ENCODE data around the gene FCHSD1. TPM values are rescaled to one million over a fixed set of nuclear protein-coding genes. Genes with fewer than 3 reads are reported as not detected.

The FCHSD1 gene
- total RNA-seq, 1 experiment from 2014 or later, result 2.1 TPM

DNA sequence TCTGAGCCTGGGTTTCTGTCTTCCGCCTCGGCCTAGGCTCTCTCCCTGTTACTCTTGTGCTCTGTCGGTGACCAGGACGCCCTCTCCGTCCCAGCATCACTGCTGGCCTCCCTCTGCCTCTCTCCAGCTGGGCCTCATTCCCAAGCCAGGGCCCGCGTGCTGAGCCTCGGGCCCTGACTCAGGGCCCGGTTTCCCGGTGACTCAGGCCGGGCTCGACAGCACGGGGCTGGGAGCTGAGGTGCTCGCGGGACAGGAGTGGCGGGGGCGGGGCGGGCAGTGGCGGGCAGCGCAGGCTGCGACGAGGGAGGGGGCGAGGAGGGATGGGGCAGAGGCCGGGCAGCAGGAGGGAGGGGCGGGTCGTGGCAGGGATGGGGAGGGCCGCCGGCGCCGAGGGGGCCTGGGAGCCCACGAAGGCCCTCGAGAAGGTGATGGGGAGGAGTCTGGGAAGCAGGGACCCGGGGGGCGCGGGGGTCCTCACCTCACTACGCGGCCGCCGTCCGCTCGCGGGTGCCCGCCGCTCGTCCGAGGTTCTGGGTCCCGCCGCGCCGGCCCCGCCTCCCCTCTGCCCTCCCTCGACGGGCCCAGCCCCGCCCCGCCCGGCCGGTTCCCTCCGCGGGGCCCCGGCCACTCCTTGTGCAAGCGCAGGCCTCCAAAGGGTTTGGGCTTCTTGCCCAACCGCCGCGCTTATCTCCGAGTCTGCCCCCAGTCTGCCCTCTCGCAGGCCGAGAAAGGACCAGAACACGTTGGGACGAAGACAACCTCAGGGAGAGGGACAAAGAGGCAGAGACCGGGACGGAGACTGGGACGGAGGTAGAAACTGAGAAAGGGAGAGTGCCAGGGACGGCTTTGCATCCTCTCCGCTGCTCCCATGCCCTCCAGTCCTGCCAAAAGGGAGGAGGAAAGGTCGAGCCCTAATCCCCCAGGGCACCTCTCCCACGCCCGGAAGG is 30.8 kb upstream of the FCHSD1 start, which contains the start of gene ARAP3:
TSS of gene ARAP3 (minus strand) at position 536 of the 947 bp plus-strand sequence. CDS start 1,744 bp downstream, outside the sequence.
- Histone ChIP-seq H3K27ac (peak within 1 kb of the TSS; percentile 40; the same call in 1 of the 2 replicates), H3K36me3 (no peaks in the 10 kb centered on the region), H3K4me3 (peak within 1 kb of the TSS; percentile 59), H3K4me1 (no peaks in the 10 kb centered on the region; the same call in 1 of the 2 replicates), H3K27me3 (no peaks in the 10 kb centered on the region), H3K9me3 (replicated peaks) (no peaks in the 10 kb centered on the region)
- DNase-seq, result peak; percentile 65 to 66

GRCh38 chr5:141681295-141681694 is 30.1 kb upstream of the FCHSD1 start:
- Histone ChIP-seq H3K9me3 (replicated peaks) (no peaks in the 10 kb centered on the region), H3K27me3 (no peaks in the 10 kb centered on the region), H3K27ac (peak overlapping the region; percentile 40; the same call in 1 of the 2 replicates), H3K36me3 (no peaks in the 10 kb centered on the region), H3K4me3 (peak overlapping the region; percentile 59), H3K4me1 (no peaks in the 10 kb centered on the region; the same call in 1 of the 2 replicates)
- DNase-seq, result no peak

- Histone ChIP-seq H3K9me3 (replicated peaks) (no peaks in the 10 kb centered on the region), H3K27ac (peak overlapping the region; percentile 40; the same call in 1 of the 2 replicates), H3K36me3 (no peaks in the 10 kb centered on the region), H3K27me3 (no peaks in the 10 kb centered on the region), H3K4me3 (peak overlapping the region; percentile 59), H3K4me1 (no peaks in the 10 kb centered on the region; the same call in 1 of the 2 replicates)
- peak; percentile 57 to 62 for DNase-seq
Measured at GRCh38 chr5:141680751-141681201, 29.6 kb upstream of the FCHSD1 start.

GRCh38 chr5:141680178-141680577 is 29.0 kb upstream of the FCHSD1 start:
- Histone ChIP-seq H3K4me3 (no peak overlapping the region), H3K36me3 (no peaks in the 10 kb centered on the region), H3K4me1 (no peaks in the 10 kb centered on the region; the same call in 1 of the 2 replicates), H3K27ac (no peak overlapping the region), H3K9me3 (replicated peaks) (no peaks in the 10 kb centered on the region), H3K27me3 (no peaks in the 10 kb centered on the region)
- DNase-seq, result no peak

DNA sequence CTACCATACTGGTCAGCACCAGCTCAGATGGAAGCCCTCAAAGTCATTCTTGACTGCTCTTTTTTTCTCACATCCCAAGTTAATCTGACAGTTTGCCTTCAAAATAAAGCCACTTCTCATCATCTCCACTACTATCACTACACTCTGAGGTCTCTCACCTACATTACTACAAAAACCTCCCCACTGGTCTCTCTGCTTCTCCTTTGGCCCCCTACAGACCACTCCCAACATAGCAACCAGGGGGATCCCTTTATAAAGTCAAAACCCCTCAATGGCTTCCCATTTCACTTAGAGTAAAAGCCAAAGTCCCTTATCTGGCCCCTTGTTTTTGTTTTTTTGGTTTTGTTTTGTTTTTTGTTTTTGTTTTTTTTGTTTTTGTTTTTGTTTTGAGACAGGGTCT is 26.2 kb upstream of the FCHSD1 start:
- no peak overlapping the region for H3K4me3 ChIP-seq
- no peaks in the 10 kb centered on the region for H3K9me3 ChIP-seq (replicated peaks)
- H3K27ac ChIP-seq, result no peak overlapping the region
- H3K4me1 ChIP-seq, result no peaks in the 10 kb centered on the region; the same call in 1 of the 2 replicates
- no peaks in the 10 kb centered on the region for H3K27me3 ChIP-seq
- DNase-seq, result peak in 1 of 2 experiments; percentile 37
- no peaks in the 10 kb centered on the region for H3K36me3 ChIP-seq

DNA sequence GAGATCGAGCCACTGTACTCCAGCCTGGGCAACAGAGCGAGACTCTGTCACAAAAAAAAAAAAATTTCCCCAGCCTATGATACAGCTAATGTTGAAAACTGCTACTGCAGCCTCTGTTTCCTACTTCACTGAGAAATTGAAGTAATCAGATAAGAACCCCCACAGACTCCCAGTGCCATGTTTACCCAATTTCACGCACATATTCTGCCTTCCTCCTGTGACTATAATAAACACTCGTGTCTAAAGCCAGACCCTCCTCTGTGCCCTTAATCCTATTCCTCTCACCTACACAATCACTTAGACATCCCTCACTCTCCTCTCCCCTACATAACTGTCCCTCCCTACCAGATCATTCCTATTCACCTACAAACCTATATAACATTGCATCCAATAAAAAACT is 24.5 kb upstream of the FCHSD1 start:
- H3K36me3 ChIP-seq, result no peaks in the 10 kb centered on the region
- no peak for DNase-seq

GRCh38 chr5:141674747-141675146 is 23.5 kb upstream of the FCHSD1 start:
- no peaks in the 10 kb centered on the region for H3K27me3 ChIP-seq
- H3K27ac ChIP-seq, result no peak overlapping the region
- no peak overlapping the region for H3K4me3 ChIP-seq
- H3K36me3 ChIP-seq, result no peaks in the 10 kb centered on the region
- H3K9me3 ChIP-seq (replicated peaks), result no peaks in the 10 kb centered on the region
- H3K4me1 ChIP-seq, result no peaks in the 10 kb centered on the region; the same call in 1 of the 2 replicates
- no peak for DNase-seq

More for the DNA sequence above, 24.5 kb upstream of the FCHSD1 start:
- H3K4me1 ChIP-seq, result no peaks in the 10 kb centered on the region; the same call in 1 of the 2 replicates
- H3K9me3 ChIP-seq (replicated peaks), result no peaks in the 10 kb centered on the region
- no peaks in the 10 kb centered on the region for H3K27me3 ChIP-seq
- no peak overlapping the region for H3K27ac ChIP-seq
- no peak overlapping the region for H3K4me3 ChIP-seq

GRCh38 chr5:141672841-141673813 is 21.9 kb upstream of the FCHSD1 start:
- H3K4me3 ChIP-seq, result no peak overlapping the region
- H3K9me3 ChIP-seq (replicated peaks), result no peaks in the 10 kb centered on the region
- H3K27me3 ChIP-seq, result no peaks in the 10 kb centered on the region
- H3K27ac ChIP-seq, result no peak overlapping the region
- H3K4me1 ChIP-seq, result no peaks in the 10 kb centered on the region; the same call in 1 of the 2 replicates
- DNase-seq, result no peak
- H3K36me3 ChIP-seq, result no peaks in the 10 kb centered on the region

DNA sequence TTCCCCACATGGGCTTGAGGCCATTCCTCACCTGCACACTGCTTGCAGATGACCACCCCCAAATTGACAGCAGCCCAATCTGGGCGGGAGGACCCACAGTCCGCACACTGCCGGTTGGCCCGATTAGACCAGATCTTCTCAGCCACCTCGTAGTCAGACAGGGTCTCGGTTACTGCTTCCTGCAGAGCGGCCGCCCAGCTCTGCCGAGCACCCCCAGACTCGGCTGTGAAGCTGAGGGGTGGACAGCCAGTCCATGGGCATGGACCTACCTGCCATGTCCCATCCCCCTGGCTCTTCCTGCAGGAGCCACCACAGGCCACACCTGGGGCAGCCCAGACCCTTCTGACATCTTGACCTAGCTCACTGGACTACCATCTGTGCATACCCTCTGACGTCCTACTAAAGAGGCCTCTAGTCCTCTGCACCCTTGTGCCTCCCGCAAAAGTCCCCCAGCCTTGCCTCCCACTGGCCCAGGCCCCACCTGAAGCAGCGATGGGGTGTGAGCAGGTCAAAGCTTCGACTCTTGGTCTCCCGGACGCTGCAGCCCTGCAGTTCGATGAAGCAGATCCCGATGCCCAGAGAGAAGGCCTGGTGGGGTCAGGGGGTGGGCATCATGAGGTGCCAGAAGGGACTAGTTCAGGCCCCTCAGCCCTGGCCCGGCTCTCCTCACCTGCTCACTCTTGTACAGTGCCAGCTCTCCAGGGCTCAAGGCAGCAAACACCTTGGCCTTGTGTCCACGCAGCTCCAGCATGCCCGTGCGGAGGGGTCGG is 21.0 kb upstream of the FCHSD1 start:
- Histone ChIP-seq H3K4me3 (no peak overlapping the region), H3K36me3 (no peaks in the 10 kb centered on the region), H3K4me1 (no peaks in the 10 kb centered on the region; the same call in 1 of the 2 replicates), H3K9me3 (replicated peaks) (no peaks in the 10 kb centered on the region), H3K27me3 (no peaks in the 10 kb centered on the region), H3K27ac (no peak overlapping the region)
- DNase-seq, result no peak

- Histone ChIP-seq H3K4me1 (no peaks in the 10 kb centered on the region), H3K4me3 (no peak overlapping the region), H3K27me3 (no peaks in the 10 kb centered on the region), H3K36me3 (no peaks in the 10 kb centered on the region), H3K9me3 (replicated peaks) (no peaks in the 10 kb centered on the region), H3K27ac (no peak overlapping the region)
- DNase-seq, result no peak
Measured at GRCh38 chr5:141669520-141669919, 18.3 kb upstream of the FCHSD1 start.

GRCh38 chr5:141668601-141669265 is 17.5 kb upstream of the FCHSD1 start:
- H3K27ac ChIP-seq, result no peak overlapping the region
- H3K4me1 ChIP-seq, result no peaks in the 10 kb centered on the region

GRCh38 chr5:141665995-141666940 is 15.1 kb upstream of the FCHSD1 start:
- Histone ChIP-seq H3K36me3 (no peaks in the 10 kb centered on the region), H3K27me3 (no peaks in the 10 kb centered on the region), H3K27ac (no peak overlapping the region), H3K4me1 (no peaks in the 10 kb centered on the region), H3K9me3 (replicated peaks) (no peaks in the 10 kb centered on the region), H3K4me3 (no peak overlapping the region)
- no peak for DNase-seq

More at GRCh38 chr5:141668601-141669265, 17.5 kb upstream of the FCHSD1 start:
- no peaks in the 10 kb centered on the region for H3K36me3 ChIP-seq
- H3K27me3 ChIP-seq, result no peaks in the 10 kb centered on the region
- no peaks in the 10 kb centered on the region for H3K9me3 ChIP-seq (replicated peaks)
- no peak overlapping the region for H3K4me3 ChIP-seq
- DNase-seq, result no peak

Data from SJCRH30 (cell line).